KMS-11 (cell line): ENCODE measurements around the gene FAM13A.
"Not testable (repeated sequence)": the region's sequence is repeated elsewhere in the genome, so short reads cannot be mapped to it uniquely, and the experiment has no call there.

ENCODE experiments used
- H2AFZ ChIP-seq: fragments of 200-600 bp; sonication (generic); 2 replicates; pipeline ENCODE4 v1.6.1; 2016; ENCODE audit warnings: antibody characterized with exemption, mixed run types, low read depth
- H3K27ac ChIP-seq: fragments of 200-600 bp; sonication (generic); 2 replicates; pipeline ENCODE4 v1.6.1; 2016; ENCODE audit warnings: mild to moderate bottlenecking, mixed run types
- H3K27me3 ChIP-seq: fragments of 200-600 bp; sonication (generic); 2 replicates; pipeline ENCODE4 v1.6.1; 2017; ENCODE audit warnings: mild to moderate bottlenecking, low read depth, mixed run types, moderate library complexity; ENCODE audit not compliant: insufficient read depth
- H3K36me3 ChIP-seq: fragments of 200-600 bp; sonication (generic); 2 replicates; pipeline ENCODE4 v1.6.1; 2017; ENCODE audit warnings: mild to moderate bottlenecking, mixed run types; ENCODE audit not compliant: insufficient read depth
- H3K4me1 ChIP-seq: fragments of 200-600 bp; sonication (generic); 2 replicates; pipeline ENCODE4 v1.6.1; 2016; ENCODE audit warnings: mild to moderate bottlenecking, low read depth, mixed run types; ENCODE audit not compliant: poor library complexity, severe bottlenecking
- H3K4me2 ChIP-seq: fragments of 200-600 bp; sonication (generic); 2 replicates; pipeline ENCODE4 v1.7.0; 2016; ENCODE audit warnings: mild to moderate bottlenecking, mixed run types
- H3K4me3 ChIP-seq: fragments of 200-600 bp; sonication (generic); IDR thresholded peaks from 2 replicates; pipeline ENCODE4 v1.6.1; 2017; ENCODE audit warnings: low read depth, low read length, mixed read lengths; ENCODE audit not compliant: insufficient read depth
- H3K79me2 ChIP-seq: fragments of 200-600 bp; sonication (generic); 2 replicates; pipeline ENCODE4 v1.6.1; 2016; ENCODE audit warnings: low read depth, mixed run types; ENCODE audit not compliant: insufficient read depth
- H3K9ac ChIP-seq: fragments of 200-600 bp; sonication (generic); 2 replicates; pipeline ENCODE4 v1.6.1; 2016; ENCODE audit warnings: mild to moderate bottlenecking, mixed run types
- H4K20me1 ChIP-seq: fragments of 200-600 bp; sonication (generic); 2 replicates; pipeline ENCODE4 v1.6.1; 2016; ENCODE audit warnings: mild to moderate bottlenecking, mixed run types; ENCODE audit not compliant: insufficient read depth
- TF ChIP-seq, protein P1 (sequence below): fragments of 200-600 bp; sonication (generic); conservative IDR thresholded peaks from 2 replicates; pipeline ENCODE4 v1.6.1; 2017; ENCODE audit warnings: low read depth, mild to moderate bottlenecking, antibody characterized with exemption, low read length, moderate library complexity, mixed read lengths

The FAM13A gene

DNA sequence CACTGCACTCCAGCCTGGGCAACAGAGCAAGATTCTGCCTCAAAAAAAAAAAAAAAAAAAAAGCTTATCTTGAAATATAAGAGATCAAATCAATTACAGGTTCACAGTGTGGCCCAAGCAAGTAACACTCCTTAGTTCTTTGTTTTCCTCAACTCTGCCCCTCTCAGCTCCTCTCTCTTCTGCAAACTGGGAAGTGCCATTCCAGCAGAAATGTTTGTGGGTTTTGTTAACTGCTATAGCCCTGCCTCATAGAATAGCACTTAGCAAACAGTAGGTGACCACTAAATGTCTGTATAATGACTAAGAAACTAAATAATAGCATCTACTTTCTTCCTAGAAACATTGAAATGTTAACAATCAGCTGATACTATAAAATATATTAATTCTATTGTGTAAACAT is 199.4 kb downstream of the FAM13A start:
- no peak overlapping the region for H3K4me2 ChIP-seq

DNA sequence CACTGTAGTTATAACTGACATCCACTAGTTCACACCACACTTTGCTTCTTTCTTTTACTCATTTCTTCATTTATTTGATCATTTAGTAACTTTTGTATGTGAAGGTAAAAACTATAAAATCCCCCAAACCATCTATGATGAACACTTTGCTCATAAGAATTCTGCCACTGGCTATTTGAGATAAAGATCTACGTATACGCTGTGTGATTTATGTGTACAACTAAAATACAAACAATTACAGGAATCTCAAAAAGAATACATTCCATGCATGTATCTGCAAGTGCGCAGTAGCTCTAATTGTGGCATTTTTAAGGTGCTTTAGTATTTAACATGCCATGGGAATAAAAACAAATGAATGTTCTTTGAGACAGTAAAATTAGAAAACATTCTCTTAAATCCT is 202.5 kb downstream of the FAM13A start:
- no peaks in the 10 kb centered on the region for H3K36me3 ChIP-seq
- no peaks in the 10 kb centered on the region for H3K27me3 ChIP-seq
- H3K27ac ChIP-seq: no peak overlapping the region
- H2AFZ ChIP-seq: no peak overlapping the region
- no peak overlapping the region for H3K4me2 ChIP-seq
- H4K20me1 ChIP-seq: no peaks in the 10 kb centered on the region
- no peak overlapping the region for H3K9ac ChIP-seq
- H3K4me3 ChIP-seq: no peak overlapping the region
- H3K4me1 ChIP-seq: peaks cover 14% of the 10 kb centered on the region
- no peaks in the 10 kb centered on the region for H3K79me2 ChIP-seq
- TF ChIP-seq, protein P1, sequence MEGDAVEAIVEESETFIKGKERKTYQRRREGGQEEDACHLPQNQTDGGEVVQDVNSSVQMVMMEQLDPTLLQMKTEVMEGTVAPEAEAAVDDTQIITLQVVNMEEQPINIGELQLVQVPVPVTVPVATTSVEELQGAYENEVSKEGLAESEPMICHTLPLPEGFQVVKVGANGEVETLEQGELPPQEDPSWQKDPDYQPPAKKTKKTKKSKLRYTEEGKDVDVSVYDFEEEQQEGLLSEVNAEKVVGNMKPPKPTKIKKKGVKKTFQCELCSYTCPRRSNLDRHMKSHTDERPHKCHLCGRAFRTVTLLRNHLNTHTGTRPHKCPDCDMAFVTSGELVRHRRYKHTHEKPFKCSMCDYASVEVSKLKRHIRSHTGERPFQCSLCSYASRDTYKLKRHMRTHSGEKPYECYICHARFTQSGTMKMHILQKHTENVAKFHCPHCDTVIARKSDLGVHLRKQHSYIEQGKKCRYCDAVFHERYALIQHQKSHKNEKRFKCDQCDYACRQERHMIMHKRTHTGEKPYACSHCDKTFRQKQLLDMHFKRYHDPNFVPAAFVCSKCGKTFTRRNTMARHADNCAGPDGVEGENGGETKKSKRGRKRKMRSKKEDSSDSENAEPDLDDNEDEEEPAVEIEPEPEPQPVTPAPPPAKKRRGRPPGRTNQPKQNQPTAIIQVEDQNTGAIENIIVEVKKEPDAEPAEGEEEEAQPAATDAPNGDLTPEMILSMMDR: no peak

More for the DNA sequence above, 199.4 kb downstream of the FAM13A start:
- H3K27me3 ChIP-seq: no peaks in the 10 kb centered on the region
- no peak overlapping the region for H3K27ac ChIP-seq
- H2AFZ ChIP-seq: no peak overlapping the region
- TF ChIP-seq, protein P1: no peak
- no peaks in the 10 kb centered on the region for H3K79me2 ChIP-seq
- peaks cover 19% of the 10 kb centered on the region for H3K4me1 ChIP-seq
- H4K20me1 ChIP-seq: no peaks in the 10 kb centered on the region
- no peak overlapping the region for H3K9ac ChIP-seq
- no peak overlapping the region for H3K4me3 ChIP-seq
- no peaks in the 10 kb centered on the region for H3K36me3 ChIP-seq

DNA sequence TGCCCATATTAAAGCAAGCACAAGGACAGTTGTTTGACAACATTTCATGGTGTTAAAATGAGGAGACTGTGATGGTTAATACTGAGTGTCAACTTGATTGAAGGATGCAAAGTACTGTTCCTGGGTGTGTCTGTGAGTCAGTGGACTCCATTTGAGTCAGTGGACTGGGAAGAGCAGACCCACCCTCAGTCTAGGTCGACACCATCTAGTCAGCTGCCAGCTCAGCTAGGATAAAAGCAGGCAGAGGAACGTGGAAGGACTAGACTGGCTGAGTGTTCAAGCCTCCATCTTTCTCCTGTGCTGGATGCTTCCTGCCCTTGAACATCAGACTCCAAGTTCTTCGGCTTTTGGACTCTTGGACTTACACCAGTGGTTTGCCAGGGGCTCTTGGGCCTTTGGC is 203.4 kb downstream of the FAM13A start:
- H3K4me2 ChIP-seq, H3K36me3 ChIP-seq, H3K9ac ChIP-seq, H3K27me3 ChIP-seq, H3K4me1 ChIP-seq, H2AFZ ChIP-seq, H4K20me1 ChIP-seq, H3K79me2 ChIP-seq, H3K4me3 ChIP-seq, H3K27ac ChIP-seq: not testable (repeated sequence)

DNA sequence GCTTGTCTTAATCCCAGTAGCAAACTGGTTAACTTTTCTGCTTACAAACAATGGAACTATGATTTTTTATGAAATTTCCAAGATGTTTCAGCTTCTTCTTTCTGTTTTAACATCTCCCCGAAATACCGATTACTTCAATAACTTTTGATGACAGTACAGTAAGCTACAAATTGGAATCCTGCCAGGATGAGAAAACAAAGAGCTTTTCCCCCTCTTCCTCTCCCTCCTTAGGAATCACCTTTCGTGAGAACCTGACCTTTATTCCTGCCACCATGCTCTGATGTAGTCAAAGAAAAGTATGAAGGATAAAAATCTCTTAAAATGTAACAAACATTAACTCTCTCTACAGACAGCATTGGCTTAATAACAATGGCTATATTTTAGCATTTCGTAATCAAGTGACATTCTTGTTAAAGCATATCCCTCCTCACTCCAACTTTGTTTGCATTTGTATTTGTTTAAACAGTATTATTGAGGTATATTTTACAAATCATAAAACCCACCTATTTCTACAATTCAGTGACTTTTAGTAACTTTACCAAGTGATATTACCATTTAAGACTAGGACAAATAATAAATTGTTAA is 210.7 kb downstream of the FAM13A start:
- H3K4me1 ChIP-seq: no peaks in the 10 kb centered on the region
- no peak overlapping the region for H3K4me2 ChIP-seq
- H4K20me1 ChIP-seq: no peaks in the 10 kb centered on the region
- TF ChIP-seq, protein P1: no peak
- H3K4me3 ChIP-seq: no peak overlapping the region
- H2AFZ ChIP-seq: no peak overlapping the region
- no peaks in the 10 kb centered on the region for H3K79me2 ChIP-seq
- H3K9ac ChIP-seq: no peak overlapping the region
- no peaks in the 10 kb centered on the region for H3K36me3 ChIP-seq
- H3K27ac ChIP-seq: no peak overlapping the region
- no peaks in the 10 kb centered on the region for H3K27me3 ChIP-seq

DNA sequence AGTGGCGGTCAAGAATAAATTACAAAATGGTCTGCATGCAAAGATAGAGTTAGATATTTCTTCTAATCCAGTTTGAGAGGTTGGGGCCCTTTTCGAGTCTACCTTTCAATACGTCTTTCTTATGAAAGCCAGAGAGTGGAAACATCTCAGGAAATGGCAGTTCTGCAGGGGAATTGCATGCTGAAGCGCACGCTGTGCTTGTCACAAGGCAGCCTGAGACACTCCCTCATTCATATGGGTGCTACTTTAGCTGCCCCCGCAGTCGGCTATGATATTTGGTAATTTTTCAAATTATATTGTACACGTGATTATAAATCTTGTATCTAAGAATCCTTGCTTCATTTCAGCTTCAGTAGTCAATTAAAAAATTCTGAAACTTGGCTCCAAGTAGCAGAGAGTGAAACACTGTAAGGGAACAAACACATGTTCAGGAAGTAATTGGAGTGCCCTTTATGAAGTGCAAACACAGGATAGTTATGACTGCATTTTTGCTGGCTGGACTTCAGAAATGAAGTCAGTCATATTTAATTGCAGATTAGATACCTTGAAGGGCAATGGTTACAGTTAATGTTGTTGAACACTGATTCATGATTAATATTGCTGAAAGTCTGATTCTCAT is 213.8 kb downstream of the FAM13A start:
- no peak overlapping the region for H3K4me3 ChIP-seq
- H3K79me2 ChIP-seq: no peaks in the 10 kb centered on the region
- no peaks in the 10 kb centered on the region for H3K36me3 ChIP-seq
- no peak overlapping the region for H3K27ac ChIP-seq
- H3K9ac ChIP-seq: no peak overlapping the region
- TF ChIP-seq, protein P1: no peak
- no peak overlapping the region for H2AFZ ChIP-seq
- H4K20me1 ChIP-seq: no peaks in the 10 kb centered on the region
- H3K4me2 ChIP-seq: no peak overlapping the region
- no peaks in the 10 kb centered on the region for H3K27me3 ChIP-seq
- H3K4me1 ChIP-seq: no peaks in the 10 kb centered on the region
